HG03196 (cell line): Measurements from ENCODE around the gene SYN1.
"Not testable (repeated sequence)": the region's sequence is repeated elsewhere in the genome, so short reads cannot be mapped to it uniquely, and the experiment has no call there.

Experiments used
- ATAC-seq: cut with Tn5 transposase; IDR thresholded peaks from one replicate; pipeline ENCODE4 v1.9.1; 2021; ENCODE audit not compliant: unreplicated experiment

Gene SYN1

GRCh38 chrX:47619486-47620302 is at the start of gene SYN1:
TSS of gene SYN1 (minus strand) at chrX:47619857. CDS start at chrX:47619728, 129 bp downstream.
- ATAC-seq = peak; percentile 73

GRCh38 chrX:47665797-47666196 is 46.1 kb upstream of the SYN1 start:
- not testable (repeated sequence) for ATAC-seq

GRCh38 chrX:47664737-47665136 is 45.1 kb upstream of the SYN1 start:
- no peak for ATAC-seq

GRCh38 chrX:47662144-47662657 is 42.5 kb upstream of the SYN1 start:
- no peak for ATAC-seq

- no peak for ATAC-seq
Measured at GRCh38 chrX:47661539-47661938, 41.9 kb upstream of the SYN1 start.

- ATAC-seq = no peak
Measured at GRCh38 chrX:47659421-47659726, 39.7 kb upstream of the SYN1 start.

GRCh38 chrX:47658684-47659420 is 39.2 kb upstream of the SYN1 start, which contains the start of gene UXT:
TSS of gene UXT (minus strand) at chrX:47659180. CDS start at chrX:47658927, 253 bp downstream.
- ATAC-seq = peak; percentile 81

- no peak for ATAC-seq
Measured at GRCh38 chrX:47658301-47658683, 38.6 kb upstream of the SYN1 start.

- no peak for ATAC-seq
Measured at GRCh38 chrX:47651043-47651905, 31.6 kb upstream of the SYN1 start.

GRCh38 chrX:47650164-47651042 is 30.7 kb upstream of the SYN1 start, which contains the start of gene ELK1:
TSS of gene ELK1 (minus strand) at chrX:47650563. CDS start at chrX:47641441, 9,122 bp downstream.
- ATAC-seq = peak; percentile 92

- no peak for ATAC-seq
Measured at GRCh38 chrX:47649781-47650163, 30.1 kb upstream of the SYN1 start.

- ATAC-seq = no peak
Measured at GRCh38 chrX:47649271-47649670, 29.6 kb upstream of the SYN1 start.

GRCh38 chrX:47648376-47648775 is 28.7 kb upstream of the SYN1 start:
- ATAC-seq = no peak

- no peak for ATAC-seq
Measured at GRCh38 chrX:47646636-47647035, 27.0 kb upstream of the SYN1 start.

- ATAC-seq = no peak
Measured at GRCh38 chrX:47645530-47645929, 25.9 kb upstream of the SYN1 start.

- ATAC-seq = no peak
Measured at GRCh38 chrX:47644557-47645091, 25.0 kb upstream of the SYN1 start.

- ATAC-seq = no peak
Measured at GRCh38 chrX:47643926-47644325, 24.3 kb upstream of the SYN1 start.

GRCh38 chrX:47638816-47639215 is 19.2 kb upstream of the SYN1 start:
- ATAC-seq = no peak

- ATAC-seq = peak; percentile 70
Measured at GRCh38 chrX:47637546-47638195, 18.0 kb upstream of the SYN1 start.
